GM12875 (cell line): ENCODE data around the gene KRT79.
"Not testable (repeated sequence)": the region's sequence is repeated elsewhere in the genome, so short reads cannot be mapped to it uniquely, and the experiment has no call there.

Experiments
- H3K4me3 ChIP-seq: one replicate; pipeline ENCODE4 v1.5.1; 2011; ENCODE audit warnings: low read depth, low read length, control low read depth
- TF ChIP-seq, protein P1 (sequence below): IDR thresholded peaks from 2 replicates; pipeline ENCODE4 v1.5.1; 2011; ENCODE audit warnings: low read depth, mild to moderate bottlenecking, control low read depth, inconsistent platforms, low read length, moderate library complexity, borderline replicate concordance; ENCODE audit not compliant: insufficient read depth

KRT79 gene

GRCh38 chr12:52833922-52834726 is at the start of gene KRT79:
Gene KRT79 (minus strand): TSS chr12:52834311. CDS start chr12:52834260, 51 bp downstream.
- TF ChIP-seq, protein P1, sequence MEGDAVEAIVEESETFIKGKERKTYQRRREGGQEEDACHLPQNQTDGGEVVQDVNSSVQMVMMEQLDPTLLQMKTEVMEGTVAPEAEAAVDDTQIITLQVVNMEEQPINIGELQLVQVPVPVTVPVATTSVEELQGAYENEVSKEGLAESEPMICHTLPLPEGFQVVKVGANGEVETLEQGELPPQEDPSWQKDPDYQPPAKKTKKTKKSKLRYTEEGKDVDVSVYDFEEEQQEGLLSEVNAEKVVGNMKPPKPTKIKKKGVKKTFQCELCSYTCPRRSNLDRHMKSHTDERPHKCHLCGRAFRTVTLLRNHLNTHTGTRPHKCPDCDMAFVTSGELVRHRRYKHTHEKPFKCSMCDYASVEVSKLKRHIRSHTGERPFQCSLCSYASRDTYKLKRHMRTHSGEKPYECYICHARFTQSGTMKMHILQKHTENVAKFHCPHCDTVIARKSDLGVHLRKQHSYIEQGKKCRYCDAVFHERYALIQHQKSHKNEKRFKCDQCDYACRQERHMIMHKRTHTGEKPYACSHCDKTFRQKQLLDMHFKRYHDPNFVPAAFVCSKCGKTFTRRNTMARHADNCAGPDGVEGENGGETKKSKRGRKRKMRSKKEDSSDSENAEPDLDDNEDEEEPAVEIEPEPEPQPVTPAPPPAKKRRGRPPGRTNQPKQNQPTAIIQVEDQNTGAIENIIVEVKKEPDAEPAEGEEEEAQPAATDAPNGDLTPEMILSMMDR = no peak
- H3K4me3 ChIP-seq = no peak within 1 kb of the TSS

- H3K4me3 ChIP-seq = not testable (repeated sequence)
Observed at GRCh38 chr12:52880499-52880898, 46.4 kb upstream of the KRT79 start.

- no peak overlapping the region for H3K4me3 ChIP-seq
- TF ChIP-seq, protein P1 = peak; percentile 93
Observed at GRCh38 chr12:52879394-52880351, 45.6 kb upstream of the KRT79 start.

DNA sequence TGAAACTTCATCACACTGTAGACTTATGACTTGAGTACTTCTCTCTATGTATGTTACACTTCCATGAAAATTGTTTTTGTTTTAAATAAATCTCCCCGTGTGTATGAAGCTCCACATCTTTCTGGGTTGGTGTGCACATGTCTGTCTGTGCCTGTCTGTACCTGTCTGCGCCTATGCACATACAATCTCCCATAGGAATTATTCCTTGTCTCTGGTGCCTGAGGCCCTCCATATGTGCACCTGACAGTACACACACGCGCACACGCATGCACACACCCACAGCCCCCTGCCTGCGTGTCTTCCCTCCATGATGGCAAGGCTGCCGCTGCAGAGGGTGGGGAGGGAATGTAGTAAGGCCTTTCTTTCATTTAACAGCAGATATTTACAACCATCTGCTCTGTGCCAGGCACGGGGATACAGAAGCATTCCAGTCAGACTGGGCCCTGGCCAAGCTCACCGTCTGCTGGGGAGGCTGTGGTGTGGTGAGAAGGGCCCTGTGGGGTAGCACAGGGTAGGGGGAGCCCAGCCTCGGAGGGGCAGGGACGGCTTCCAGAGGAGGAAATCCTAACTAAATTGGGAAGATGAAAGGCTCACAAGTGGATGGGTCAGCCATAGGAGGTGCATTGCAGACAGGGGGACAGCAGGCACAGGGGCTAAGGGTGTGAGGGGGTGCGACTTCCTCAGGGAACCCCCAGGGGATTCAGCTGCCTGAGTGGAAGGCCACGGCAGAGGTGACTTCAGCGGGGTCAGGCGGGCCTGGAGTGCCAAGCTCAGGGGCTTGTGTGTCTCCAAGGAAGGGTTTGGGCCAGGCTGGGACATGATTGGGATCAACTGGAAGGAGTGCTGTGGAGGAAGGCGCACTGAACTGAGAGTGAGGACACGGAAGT is 44.6 kb upstream of the KRT79 start:
- no peak overlapping the region for H3K4me3 ChIP-seq
- TF ChIP-seq, protein P1 = no peak

- TF ChIP-seq, protein P1 = no peak
- H3K4me3 ChIP-seq = no peak overlapping the region
Observed at GRCh38 chr12:52877242-52877641, 43.1 kb upstream of the KRT79 start.

GRCh38 chr12:52876372-52876771 is 42.3 kb upstream of the KRT79 start:
- TF ChIP-seq, protein P1 = no peak

More at GRCh38 chr12:52876372-52876771, 42.3 kb upstream of the KRT79 start:
- no peak overlapping the region for H3K4me3 ChIP-seq
